Endodermal cell (in vitro differentiated cells): ENCODE measurements around the gene PGLYRP3. TPM values are rescaled to one million over a fixed set of nuclear protein-coding genes. Genes with fewer than 3 reads are reported as not detected.
A peak's percentile ranks its signal among the peaks of the same experiment; 100 is the strongest.

Source experiments
- DNase-seq: peaks from one replicate; pipeline ENCODE4 v3.0.0-alpha.2; 2017
- H3K27ac ChIP-seq: 2 replicates; pipeline ENCODE4 v1.5.1; 2013; ENCODE audit warnings: mild to moderate bottlenecking, low read depth, low read length, moderate library complexity
- H3K27me3 ChIP-seq: 2 replicates; pipeline ENCODE4 v1.6.1; 2013; ENCODE audit warnings: mild to moderate bottlenecking, low read length, moderate library complexity; ENCODE audit not compliant: insufficient read depth, control insufficient read depth, poor library complexity, severe bottlenecking
- H3K36me3 ChIP-seq: 2 replicates; pipeline ENCODE4 v1.7.0; 2013; ENCODE audit warnings: mild to moderate bottlenecking, low read length, moderate library complexity; ENCODE audit not compliant: control insufficient read depth, insufficient read depth
- H3K4me1 ChIP-seq: one replicate; pipeline ENCODE4 v1.7.0; 2013; ENCODE audit warnings: low read length; ENCODE audit not compliant: control insufficient read depth, insufficient read depth
- H3K4me3 ChIP-seq: 2 replicates; pipeline ENCODE4 v1.5.1; 2013; ENCODE audit warnings: mild to moderate bottlenecking, low read length, moderate library complexity
- H3K9ac ChIP-seq: 2 replicates; pipeline ENCODE4 v1.6.1; 2013; ENCODE audit warnings: mild to moderate bottlenecking, low read length, moderate library complexity; ENCODE audit not compliant: poor library complexity, severe bottlenecking; ENCODE audit errors: extremely low read depth
- H3K9me3 ChIP-seq: 2 replicates; pipeline ENCODE4 v1.6.1; 2013; ENCODE audit warnings: mild to moderate bottlenecking, low read length, moderate library complexity; ENCODE audit not compliant: control insufficient read depth
- H3K27ac Mint-ChIP-seq: 2 replicates; pipeline ENCODE4 v1.8.0; 2020; ENCODE audit warnings: mixed read lengths
- H3K27me3 Mint-ChIP-seq: 2 replicates; pipeline ENCODE4 v1.8.0; 2021; ENCODE audit warnings: mild to moderate bottlenecking, mixed read lengths; ENCODE audit not compliant: insufficient read depth
- H3K36me3 Mint-ChIP-seq: 2 replicates; pipeline ENCODE4 v1.8.0; 2020; ENCODE audit warnings: low read depth, mixed read lengths
- H3K4me1 Mint-ChIP-seq: 2 replicates; pipeline ENCODE4 v1.8.0; 2020; ENCODE audit warnings: mixed read lengths
- H3K4me3 Mint-ChIP-seq: 2 replicates; pipeline ENCODE4 v1.8.0; 2020; ENCODE audit warnings: mild to moderate bottlenecking, moderate library complexity, mixed read lengths
- H3K9me3 Mint-ChIP-seq: 2 replicates; pipeline ENCODE4 v1.8.0; 2020; ENCODE audit warnings: mild to moderate bottlenecking, mixed read lengths
- CTCF ChIP-seq: fragments of 200-600 bp; sonication (generic); conservative IDR thresholded peaks from 2 replicates; pipeline ENCODE4 v1.5.0; 2021; ENCODE audit warnings: antibody characterized with exemption, mild to moderate bottlenecking
- WGBS, 2 experiments: methylation state at CpG; one replicate each; pipeline versions ENCODE4 v1.1.5 to v1.1.7; 2013; ENCODE audit warnings: missing lambda C conversion rate in 2 of 2, mixed read lengths in 1 of 2; ENCODE audit not compliant: insufficient coverage in 1 of 2, insufficient read length in 1 of 2; 5-methylcytosine and 5-hydroxymethylcytosine counted together
- total RNA-seq, 2 donors: library from RNA; stranded (reverse); fragmentation: NEBNext Ultra II Directional in 1 of 2; extraction: Animal tissue kit (Norgen Biotek cat#: 25700) in 1 of 2; gene quantifications; 2 replicates in 1 of 2; 3 replicates in 1 of 2; pipeline ENCODE4 v1.2.1, GENCODE V29; 2021

Gene PGLYRP3
- total RNA-seq, 2 donors from 2014 or later, result not detected

- Mint-ChIP-seq H3K27ac (no peak overlapping the region), H3K4me3 (peak overlapping the region; percentile 41), H3K9me3 (no peaks in the 10 kb centered on the region), H3K4me1 (peaks cover 5% of the 10 kb centered on the region), H3K36me3 (no peaks in the 10 kb centered on the region), H3K27me3 (peaks cover 84% of the 10 kb centered on the region)
- no peak for DNase-seq
- Histone ChIP-seq H3K4me3 (no peak overlapping the region), H3K36me3 (no peaks in the 10 kb centered on the region), H3K27me3 (peaks cover 89% of the 10 kb centered on the region), H3K27ac (no peak overlapping the region), H3K9ac (no peak overlapping the region), H3K4me1 (no peaks in the 10 kb centered on the region), H3K9me3 (no peaks in the 10 kb centered on the region)
- TF ChIP-seq CTCF, result no peak
- WGBS, 2 experiments, result 78 to 80% methylated on average over 7 to 10 of the region's 10 CpGs
These were observed 50.1 kb downstream of the PGLYRP3 start for GRCh38 chr1:153262462-153263157.

GRCh38 chr1:153262070-153262366 lies 50.7 kb downstream of the PGLYRP3 start:
- Histone ChIP-seq H3K36me3 (no peaks in the 10 kb centered on the region), H3K27me3 (peaks cover 88% of the 10 kb centered on the region), H3K9ac (no peak overlapping the region), H3K9me3 (no peaks in the 10 kb centered on the region), H3K4me3 (peak overlapping the region; percentile 75), H3K27ac (no peak overlapping the region), H3K4me1 (no peaks in the 10 kb centered on the region)
- WGBS, 2 experiments, result 61 to 100% methylated on average over 3 to 5 of the region's 6 CpGs
- no peaks in the 10 kb centered on the region for H3K9me3 Mint-ChIP-seq
- no peak for DNase-seq
- TF ChIP-seq CTCF, result no peak
- H3K27me3 Mint-ChIP-seq, result peaks cover 85% of the 10 kb centered on the region
- no peaks in the 10 kb centered on the region for H3K36me3 Mint-ChIP-seq
- peaks cover 5% of the 10 kb centered on the region for H3K4me1 Mint-ChIP-seq
- peak overlapping the region; percentile 41 for H3K4me3 Mint-ChIP-seq
- H3K27ac Mint-ChIP-seq, result no peak overlapping the region

GRCh38 chr1:153261281-153262069 lies 51.3 kb downstream of the PGLYRP3 start:
- Histone ChIP-seq H3K36me3 (no peaks in the 10 kb centered on the region), H3K4me3 (peak overlapping the region; percentile 75), H3K9me3 (no peaks in the 10 kb centered on the region), H3K4me1 (no peaks in the 10 kb centered on the region), H3K27ac (no peak overlapping the region), H3K9ac (no peak overlapping the region), H3K27me3 (peaks cover 82% of the 10 kb centered on the region)
- 4 to 5% methylated on average over 17 to 80 of the region's 80 CpGs for WGBS, 2 experiments
- Mint-ChIP-seq H3K36me3 (no peaks in the 10 kb centered on the region), H3K4me3 (peak overlapping the region; percentile 41), H3K27ac (no peak overlapping the region), H3K9me3 (no peaks in the 10 kb centered on the region), H3K27me3 (peaks cover 80% of the 10 kb centered on the region), H3K4me1 (peaks cover 5% of the 10 kb centered on the region)
- peak; percentile 51 for DNase-seq
- TF ChIP-seq CTCF, result no peak
